Measurements from ENCODE around the gene LRRFIP1.
"Not testable (repeated sequence)": the region's sequence is repeated elsewhere in the genome, so short reads cannot be mapped to it uniquely, and the experiment has no call there.

LRRFIP1 gene

DNA sequence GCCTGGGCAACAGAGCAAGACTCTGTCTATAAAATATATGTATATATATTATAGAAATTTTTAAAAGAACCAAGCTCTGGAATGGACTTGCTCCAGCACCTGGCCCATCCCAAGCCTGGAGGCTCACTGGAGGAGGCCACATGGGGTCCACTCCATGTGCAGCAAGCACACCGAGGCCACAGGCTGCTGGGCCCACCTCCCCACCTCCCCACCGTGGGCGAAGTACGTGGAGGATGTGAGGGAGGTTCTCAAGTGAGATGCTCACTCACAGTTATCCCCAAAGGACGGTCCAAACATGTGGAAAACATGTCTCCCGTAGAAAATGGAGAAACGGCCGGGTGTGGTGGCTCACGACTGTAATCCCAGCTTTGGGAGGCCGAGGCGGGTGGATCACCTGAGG, 23.0 kb upstream of the LRRFIP1 start:
- no peak overlapping the region for H3K4me3 ChIP-seq (ENCODE audit: low read length)
- TF ChIP-seq, protein P1, sequence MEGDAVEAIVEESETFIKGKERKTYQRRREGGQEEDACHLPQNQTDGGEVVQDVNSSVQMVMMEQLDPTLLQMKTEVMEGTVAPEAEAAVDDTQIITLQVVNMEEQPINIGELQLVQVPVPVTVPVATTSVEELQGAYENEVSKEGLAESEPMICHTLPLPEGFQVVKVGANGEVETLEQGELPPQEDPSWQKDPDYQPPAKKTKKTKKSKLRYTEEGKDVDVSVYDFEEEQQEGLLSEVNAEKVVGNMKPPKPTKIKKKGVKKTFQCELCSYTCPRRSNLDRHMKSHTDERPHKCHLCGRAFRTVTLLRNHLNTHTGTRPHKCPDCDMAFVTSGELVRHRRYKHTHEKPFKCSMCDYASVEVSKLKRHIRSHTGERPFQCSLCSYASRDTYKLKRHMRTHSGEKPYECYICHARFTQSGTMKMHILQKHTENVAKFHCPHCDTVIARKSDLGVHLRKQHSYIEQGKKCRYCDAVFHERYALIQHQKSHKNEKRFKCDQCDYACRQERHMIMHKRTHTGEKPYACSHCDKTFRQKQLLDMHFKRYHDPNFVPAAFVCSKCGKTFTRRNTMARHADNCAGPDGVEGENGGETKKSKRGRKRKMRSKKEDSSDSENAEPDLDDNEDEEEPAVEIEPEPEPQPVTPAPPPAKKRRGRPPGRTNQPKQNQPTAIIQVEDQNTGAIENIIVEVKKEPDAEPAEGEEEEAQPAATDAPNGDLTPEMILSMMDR (conservative IDR thresholded peaks at IDR 0.05; ENCODE audit: low read depth, low read length): no peak
- no peak for DNase-seq (ENCODE audit: low read depth)

DNA sequence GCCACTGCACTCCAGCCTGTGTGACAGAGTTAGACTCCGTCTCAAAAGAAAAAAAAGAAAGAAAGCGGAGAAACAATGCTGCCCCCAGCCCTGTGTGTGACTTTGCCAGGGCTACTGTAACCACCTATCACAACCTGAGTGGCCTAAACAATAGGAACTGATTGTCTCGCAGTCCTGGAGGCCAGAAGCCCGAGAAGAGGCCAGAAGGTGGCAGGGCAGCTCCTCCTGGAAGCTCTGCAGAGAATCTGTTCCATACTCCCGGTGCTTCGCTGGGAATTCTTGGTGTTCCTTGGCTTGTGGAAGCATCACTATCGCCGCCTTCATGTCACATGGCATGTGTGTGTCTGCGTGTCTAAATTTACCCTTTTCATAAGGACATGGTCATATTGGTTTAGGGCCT, 22.4 kb upstream of the LRRFIP1 start:
- H3K4me3 ChIP-seq (ENCODE audit: low read length): no peak overlapping the region
- DNase-seq (ENCODE audit: low read depth): no peak
- TF ChIP-seq, protein P1 (conservative IDR thresholded peaks at IDR 0.05; ENCODE audit: low read depth, low read length): peak; percentile 27

DNA sequence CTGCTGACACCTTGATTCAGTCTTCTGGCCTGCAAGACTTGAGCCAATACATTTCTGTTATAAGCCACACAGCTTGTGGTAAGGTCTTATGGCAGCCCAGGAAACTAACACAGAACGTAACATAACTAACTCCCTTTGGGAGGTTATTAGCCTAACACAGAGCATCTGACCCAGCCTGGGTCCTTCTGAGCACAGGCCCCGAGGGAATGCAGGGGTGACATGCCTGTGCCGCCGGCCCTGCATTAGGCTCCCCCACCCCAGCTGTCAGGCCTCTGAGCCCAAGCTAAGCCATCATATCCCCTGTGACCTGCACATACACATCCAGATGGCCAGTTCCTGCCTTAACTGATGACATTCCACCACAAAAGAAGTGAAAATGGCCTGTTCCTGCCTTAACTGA, 20.9 kb upstream of the LRRFIP1 start:
- not testable (repeated sequence) for DNase-seq (ENCODE audit: low read depth); H3K4me3 ChIP-seq (ENCODE audit: low read length)

DNA sequence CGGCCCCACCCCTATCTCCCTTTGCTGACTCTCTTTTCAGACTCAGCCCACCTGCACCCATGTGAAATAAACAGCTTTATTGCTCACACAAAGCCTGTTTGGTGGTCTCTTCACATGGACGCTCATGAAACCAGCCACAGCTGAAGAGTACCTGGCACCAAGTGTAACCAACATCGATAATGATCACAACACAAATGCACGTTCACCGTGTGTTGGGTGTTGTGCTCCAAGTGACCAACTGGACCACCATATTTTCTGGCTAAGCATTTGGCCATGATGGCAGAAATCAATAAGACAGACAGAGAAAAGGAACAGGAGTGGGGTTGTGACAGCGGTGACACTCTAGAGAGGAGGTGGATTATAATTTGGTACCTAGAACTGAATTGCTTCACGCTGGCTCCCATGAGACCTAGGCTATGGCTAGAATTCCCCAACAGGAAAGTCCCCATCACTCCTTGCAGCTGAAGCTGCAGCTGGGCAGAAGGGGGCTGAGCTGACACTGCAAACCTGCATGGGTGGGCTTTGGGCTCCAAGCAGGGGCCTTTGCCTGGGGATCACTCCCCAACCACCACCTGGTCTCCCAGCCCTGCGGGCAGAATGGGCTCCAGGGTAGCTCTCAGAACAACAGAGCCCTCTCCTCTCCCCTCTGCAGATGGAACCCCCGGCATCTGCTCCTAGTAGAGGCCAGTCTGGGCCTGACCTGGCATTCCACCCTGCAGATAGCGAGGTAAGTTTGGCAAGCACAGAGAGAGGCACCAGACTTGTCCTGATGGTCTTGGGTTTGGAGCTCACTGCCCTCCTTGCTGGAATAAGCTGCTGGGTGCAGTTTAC, 14.6 kb upstream of the LRRFIP1 start:
- no peak overlapping the region for H3K4me3 ChIP-seq (ENCODE audit: low read length)
- no peak for DNase-seq (ENCODE audit: low read depth)
- TF ChIP-seq, protein P1 (conservative IDR thresholded peaks at IDR 0.05; ENCODE audit: low read depth, low read length): no peak

DNA sequence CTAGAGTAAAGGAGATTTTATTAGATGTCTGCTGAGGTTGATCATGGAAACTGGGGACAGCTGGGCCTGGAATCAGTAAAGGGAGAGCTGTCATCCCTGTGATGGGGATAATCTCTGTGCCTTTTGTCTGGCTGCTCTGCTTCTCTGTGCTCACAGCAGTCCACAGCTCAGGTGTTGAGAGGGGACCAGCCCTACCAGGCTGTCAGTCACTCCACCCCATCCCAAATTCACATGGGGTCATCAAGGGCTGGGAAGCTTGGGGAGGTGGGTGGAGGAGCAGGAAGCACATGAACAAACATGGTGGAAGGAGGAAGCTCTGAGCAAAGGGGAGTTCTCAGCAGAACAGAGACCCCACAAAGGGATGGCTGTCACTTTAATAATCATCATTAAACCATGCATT, 13.7 kb upstream of the LRRFIP1 start:
- DNase-seq (ENCODE audit: low read depth): no peak
- no peak overlapping the region for H3K4me3 ChIP-seq (ENCODE audit: low read length)
- TF ChIP-seq, protein P1 (conservative IDR thresholded peaks at IDR 0.05; ENCODE audit: low read depth, low read length): no peak

DNA sequence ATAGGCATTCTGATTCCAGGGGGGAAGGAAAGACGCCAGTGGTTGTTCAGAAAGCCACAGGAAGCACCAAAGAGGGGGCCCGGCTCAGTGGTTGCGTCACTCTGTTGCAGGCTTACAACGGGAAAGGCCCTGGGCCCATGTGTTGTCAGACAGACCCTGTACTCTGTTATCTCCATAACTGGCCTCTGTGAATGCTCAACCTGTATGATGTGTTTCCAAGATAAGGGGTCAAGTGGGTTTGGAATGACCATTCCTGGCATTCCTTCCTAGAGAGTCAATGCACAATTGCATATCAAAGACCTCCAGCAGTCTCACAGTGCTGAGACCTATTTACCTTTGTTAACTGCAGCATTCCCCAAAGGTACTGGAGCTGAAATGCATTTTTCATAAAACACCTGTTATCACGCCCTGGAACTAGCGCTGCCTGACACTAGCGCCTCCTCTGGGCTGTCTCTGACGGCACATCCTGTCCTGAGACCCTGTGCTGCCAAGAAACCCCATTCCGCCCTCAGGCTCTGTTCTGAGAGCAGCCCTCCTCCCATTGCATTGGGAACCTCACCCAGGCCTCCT, 13.2 kb upstream of the LRRFIP1 start:
- TF ChIP-seq, protein P1 (conservative IDR thresholded peaks at IDR 0.05; ENCODE audit: low read depth, low read length): peak; percentile 41
- no peak for DNase-seq (ENCODE audit: low read depth)
- no peak overlapping the region for H3K4me3 ChIP-seq (ENCODE audit: low read length)

DNA sequence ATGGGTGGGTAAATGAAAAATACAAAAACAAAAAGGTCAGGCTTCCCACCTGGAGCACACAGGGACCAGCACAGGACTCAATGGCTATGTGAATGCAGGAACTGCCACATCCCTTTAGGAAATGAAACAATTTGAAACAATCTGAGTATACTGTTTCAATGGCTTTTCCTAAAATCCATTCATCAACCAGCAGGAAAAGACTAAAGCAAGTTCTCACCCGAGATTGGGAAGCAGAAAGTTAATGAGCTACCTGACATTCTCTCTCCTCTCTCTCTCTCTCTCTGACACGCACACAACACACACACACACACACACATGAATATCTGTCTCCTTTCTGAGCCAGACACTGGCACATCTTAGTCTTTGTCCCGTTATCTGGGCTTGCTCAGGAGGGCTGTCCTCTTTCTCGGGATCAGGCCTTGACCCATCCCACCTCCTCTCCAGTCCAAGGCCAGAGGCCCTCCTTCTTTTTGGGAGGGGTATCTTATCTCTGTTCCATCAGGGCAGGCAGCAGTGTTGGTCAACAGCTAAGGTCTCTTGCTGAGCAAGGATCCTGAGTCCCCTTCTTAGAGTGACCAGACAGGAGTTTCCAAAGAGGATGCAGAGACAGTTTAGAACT, 11.6 kb upstream of the LRRFIP1 start:
- no peak for DNase-seq (ENCODE audit: low read depth)
- TF ChIP-seq, protein P1 (conservative IDR thresholded peaks at IDR 0.05; ENCODE audit: low read depth, low read length): no peak
- no peak overlapping the region for H3K4me3 ChIP-seq (ENCODE audit: low read length)
